GM19452 (cell line): ENCODE results near the gene MEAF6.

Source experiments
- ATAC-seq: cut with Tn5 transposase; IDR thresholded peaks from one replicate; pipeline ENCODE4 v1.9.1; 2021; ENCODE audit not compliant: unreplicated experiment

MEAF6 gene

GRCh38 chr1:37446874-37447273 lies 67.7 kb downstream of the MEAF6 start:
- no peak for ATAC-seq

GRCh38 chr1:37442644-37443043 lies 71.9 kb downstream of the MEAF6 start:
- no peak for ATAC-seq
